8988T (cell line): ENCODE measurements around the gene FARS2.

Experiments used
- DNase-seq: peaks from one replicate; pipeline ENCODE4 v3.0.0; 2011

FARS2 gene

DNA sequence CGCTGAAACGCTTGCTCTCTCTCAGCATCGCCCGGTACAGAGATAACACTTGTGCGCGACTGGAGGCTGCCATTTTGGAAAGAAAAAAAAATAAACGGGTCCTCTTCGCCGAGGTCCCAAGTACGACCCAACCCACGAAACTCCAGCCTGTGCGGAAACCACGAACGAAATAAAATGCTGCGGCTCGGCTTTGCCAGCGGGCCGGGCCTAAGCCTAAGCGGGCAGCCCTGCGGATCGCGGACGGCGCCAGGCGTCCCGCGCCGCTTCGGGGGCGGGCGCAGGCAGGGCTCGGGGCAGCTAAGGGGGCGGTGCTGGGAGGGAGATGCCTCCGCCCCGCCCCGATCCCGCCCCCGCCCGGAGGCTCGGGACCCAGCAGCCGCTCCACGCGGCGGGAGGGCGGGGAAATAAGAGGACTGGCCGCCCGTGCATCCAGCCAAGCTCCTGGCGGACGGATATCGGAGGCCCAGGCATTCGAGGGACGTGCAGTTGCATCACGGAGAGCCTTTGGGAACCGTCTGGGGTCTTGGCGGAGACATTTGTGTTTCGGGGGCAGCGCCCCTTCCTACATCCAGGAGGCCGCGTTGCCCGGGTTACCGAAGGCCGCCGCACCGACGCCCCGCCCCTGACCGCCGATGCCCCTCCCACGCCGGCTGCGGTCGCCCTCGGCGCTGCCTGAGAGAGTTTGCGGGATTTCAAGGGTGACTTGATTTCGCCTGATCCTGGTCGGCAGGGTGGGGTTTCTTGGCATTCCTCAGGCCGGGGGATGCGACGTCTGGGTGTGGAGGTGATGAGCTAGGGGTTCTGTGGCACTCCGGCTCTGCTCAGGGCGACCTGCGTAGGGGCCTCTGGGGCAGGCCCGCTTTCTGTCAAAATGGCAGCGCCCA is at the start of gene FARS2, which contains the start of gene LYRM4:
TSS of gene FARS2 (plus strand) at position 853 of the 884 bp plus-strand sequence.
TSS of gene LYRM4 (minus strand) at position 290 of the 884 bp plus-strand sequence. CDS start at position 73, 217 bp downstream.
- peak; percentile 70 for DNase-seq

DNA sequence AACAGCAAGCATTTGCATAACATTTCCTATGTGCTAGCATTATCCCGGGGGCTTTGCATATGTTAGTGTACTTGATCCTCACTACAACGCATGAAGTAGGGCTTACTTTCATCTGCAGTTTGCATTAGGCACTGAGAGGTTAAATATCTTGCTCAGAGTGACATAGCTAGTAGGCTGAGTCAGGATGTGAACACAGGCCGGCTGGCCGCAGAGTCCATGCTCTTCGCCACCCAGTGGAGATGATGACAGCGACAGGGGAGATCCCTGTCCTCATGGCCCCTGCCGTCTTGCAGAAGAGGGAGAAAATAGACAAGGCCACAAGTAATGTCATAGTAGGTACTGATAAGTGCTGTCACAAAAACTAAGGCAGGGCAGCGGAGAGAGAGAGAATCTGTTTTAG is 47.5 kb upstream of the FARS2 start:
- no peak for DNase-seq

DNA sequence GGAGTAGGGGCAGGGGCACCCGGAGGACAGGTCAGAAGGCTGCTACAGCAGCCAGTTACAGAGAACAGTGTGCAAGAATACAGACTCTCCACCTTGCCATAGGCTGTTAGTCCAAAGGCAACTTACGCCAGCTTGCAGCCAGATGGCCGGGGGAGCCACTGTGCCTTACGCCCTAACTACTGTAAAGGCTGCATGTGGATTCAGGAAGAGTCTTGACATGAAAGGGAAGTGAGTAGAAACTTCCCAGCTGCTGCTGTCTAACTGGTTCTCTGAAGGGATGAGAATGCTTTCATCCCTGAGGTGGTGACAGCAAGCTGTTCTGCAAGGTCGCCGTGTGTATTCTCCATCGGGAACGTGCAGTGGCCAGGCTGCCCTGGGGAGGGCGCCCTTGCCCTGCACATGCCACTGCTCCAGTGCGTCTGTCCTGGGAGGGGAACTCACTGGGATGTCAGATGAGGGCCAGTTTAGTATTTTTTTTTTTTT is 46.7 kb upstream of the FARS2 start:
- no peak for DNase-seq

DNA sequence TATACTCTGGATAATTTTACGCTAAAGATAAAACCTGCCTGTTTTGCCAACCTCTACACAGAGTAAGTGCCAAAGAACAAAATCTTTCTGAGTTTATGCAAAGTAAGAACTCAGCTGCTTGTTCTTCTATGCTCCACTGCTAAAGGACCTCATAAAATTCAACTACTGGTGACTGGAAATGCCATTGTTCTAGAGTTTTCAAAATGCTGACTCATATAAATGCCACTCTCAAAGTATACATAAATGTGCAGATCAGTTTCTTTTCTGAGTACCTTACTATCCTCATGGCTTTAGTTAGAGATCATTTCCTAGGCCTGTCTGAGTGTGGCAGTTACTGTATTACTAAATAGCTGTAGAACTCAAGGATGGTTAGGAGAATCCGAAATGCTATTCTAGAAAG is 46.2 kb upstream of the FARS2 start:
- no peak for DNase-seq

DNA sequence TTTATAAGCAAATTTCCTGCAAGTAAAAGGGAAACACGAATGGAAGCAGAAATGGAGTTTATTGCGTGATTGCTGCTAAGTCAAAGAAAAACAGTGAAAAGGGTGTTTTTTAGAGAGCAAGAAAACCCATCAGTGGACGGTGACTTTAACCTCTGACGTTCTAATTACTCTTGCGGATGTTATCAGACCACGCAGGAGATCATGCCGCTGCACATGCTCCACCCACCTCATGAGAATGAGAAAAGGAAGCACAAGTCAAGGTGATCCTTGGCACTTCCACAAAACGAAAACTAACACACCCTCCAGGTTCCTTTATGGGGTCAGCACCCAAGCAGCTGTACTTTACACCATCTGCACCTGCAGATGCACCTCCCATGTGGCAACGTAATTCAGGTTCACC is 45.5 kb upstream of the FARS2 start:
- no peak for DNase-seq

DNA sequence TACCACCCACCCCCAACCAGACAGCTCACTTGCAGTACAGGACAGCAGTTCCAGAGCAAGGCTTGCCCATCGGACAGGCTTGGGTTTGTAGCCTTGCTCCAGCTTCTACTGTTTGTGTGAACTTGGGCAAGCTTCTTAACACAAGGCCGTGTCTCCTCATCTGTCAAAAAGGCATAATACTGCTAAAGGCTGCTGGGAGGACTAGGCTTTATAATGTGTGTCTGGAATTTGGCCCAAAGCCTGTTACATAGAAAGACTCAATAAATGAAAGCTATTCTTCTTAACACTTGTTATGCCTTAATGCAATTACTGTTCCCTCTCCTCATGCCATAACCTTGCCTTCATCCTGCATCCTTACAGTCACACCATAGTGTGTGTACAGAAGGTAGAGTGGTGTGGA is 44.0 kb upstream of the FARS2 start:
- DNase-seq: no peak

DNA sequence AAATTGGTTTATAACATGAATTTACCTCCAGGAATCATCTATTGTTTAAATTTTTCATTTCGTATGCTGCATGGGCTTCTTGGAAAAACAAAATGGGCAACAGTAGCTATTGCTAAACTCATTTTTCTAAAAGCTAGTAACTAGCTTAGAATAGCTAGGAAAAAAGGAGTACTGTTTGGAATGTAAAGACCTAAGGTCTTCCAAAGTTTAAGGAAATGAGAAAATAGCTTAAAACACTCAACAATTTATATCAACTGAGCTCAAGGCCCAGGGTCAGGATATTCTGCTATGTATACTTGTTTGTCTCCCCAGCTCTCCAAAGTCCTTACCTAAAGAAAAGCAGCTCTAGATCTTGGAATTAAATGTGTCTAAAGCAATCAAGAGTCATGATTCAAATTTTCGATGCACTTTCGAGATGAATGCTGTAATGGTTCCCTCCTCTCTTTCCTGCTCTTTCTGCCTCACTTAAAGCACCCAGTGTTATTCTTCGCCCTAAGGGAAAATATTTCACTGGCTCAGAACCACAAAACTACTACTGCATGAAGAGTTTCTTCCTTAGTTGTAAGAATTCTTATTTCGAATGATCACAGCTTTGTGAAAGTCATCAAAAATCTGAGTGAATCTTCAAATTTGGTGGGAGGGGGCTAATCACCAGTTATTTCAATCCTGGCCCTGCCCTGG is 42.2 kb upstream of the FARS2 start:
- no peak for DNase-seq

DNA sequence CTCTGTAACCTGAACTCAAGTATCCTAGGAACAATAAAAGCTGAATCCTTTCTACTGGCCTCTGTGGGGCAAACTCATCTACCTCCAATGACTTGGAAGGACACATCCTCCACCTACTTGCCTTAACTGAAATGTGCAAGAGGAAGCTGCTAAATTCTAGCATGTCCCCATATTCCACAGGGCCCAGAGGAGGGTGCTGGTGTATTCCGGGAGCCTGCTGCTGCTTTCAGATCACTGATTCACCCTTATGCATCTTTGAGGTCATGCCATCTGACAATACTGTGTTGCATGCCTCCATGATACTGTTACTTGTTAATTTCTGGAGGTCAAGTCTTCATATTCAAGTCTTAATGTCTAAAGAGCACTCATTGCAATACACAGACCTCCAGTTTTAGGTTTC is 40.9 kb upstream of the FARS2 start:
- DNase-seq: no peak

DNA sequence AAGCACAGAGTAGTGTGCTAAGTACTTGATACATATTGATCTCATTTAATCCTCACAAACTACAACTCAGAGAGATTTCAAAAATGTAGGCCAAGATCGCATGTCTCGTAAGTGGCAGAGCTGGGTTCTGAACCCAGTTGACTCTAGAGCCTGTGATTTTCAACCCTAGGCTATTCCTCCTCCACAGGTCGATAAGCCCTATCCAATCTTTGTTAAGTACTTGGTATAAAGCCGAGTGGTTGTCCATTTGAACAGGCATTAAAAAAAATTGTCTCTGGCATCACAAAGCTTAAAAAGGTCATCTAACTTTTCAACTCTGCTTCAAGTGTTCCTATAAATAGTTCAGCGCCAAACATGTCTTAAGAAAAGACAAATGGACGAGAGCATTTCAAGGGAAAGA is 38.0 kb upstream of the FARS2 start:
- DNase-seq: no peak

DNA sequence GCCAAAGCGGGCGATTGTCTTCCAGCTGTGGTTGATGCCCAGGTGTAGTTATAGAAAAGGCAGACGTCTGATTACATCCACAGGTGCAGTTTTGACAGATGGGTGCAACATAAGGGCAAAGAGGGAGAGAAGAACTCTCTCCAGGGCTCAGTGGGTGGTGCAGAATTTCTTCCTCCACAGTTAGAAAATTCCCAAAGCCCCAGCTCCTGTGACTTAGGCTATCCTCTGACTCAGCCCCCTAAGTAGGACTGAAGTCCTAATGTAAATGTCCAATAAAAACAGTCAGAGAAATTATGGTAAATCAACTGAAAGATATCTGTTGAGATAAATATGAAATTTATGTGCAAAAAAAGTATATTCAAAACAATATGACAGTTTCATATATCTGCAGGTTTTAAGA is 32.0 kb upstream of the FARS2 start:
- no peak for DNase-seq

DNA sequence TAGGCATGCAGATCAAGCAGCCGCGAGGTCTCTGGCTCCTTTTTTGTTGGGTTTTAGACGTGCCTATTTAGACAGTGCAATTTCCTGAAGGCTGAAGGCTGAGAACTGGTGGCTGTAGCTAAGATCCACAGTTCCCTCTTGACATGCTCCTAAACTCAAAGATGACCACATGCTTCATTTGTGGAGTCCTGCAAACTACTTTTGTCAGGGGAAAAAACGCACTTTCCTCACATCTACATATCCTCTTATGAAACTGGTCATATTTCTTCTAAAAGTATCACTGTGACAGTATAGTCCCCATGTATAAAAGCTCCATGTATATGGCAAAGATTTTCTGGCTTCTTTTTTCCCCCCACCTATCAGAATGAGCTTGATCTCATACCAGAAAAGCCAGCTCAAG is 31.2 kb upstream of the FARS2 start:
- DNase-seq: no peak

DNA sequence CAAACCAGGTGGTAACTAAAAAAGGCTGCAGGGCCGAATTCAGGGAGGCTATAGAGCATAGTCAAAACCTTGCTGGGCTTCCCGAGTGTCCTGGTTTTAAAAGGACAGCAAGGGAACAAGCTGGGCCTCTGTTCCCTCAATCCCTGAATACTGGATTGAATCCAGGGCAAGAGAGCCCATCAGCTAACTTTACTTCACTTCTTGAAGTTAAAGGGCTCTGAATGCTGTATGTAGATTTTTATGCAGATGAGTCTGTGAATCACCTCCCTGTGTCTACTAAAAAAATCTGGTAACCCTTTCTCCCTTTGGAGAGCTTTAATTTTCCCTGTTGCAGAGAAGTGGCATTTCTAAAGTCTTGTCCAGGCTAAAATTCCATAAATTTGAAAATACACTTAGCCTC is 30.0 kb upstream of the FARS2 start:
- DNase-seq: no peak

DNA sequence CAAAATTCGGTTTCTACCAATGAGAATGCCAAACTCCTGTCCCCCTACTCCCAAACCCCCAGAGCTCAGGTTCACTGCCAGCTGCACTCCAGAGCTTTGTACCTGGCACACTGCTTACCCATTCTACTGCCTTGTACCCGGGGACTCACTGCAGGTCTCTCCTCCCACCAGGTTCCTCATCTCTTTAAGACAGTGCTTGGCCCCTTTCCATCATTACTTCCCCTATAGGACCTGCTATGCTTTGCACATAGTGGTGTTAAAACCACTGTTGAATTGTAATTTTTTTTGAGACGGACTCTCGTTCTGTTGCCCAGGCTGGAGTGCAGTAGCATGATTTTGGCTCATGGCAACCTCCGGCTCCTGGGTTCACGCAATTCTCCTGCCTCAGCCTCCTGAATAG is 26.4 kb upstream of the FARS2 start:
- DNase-seq: no peak

DNA sequence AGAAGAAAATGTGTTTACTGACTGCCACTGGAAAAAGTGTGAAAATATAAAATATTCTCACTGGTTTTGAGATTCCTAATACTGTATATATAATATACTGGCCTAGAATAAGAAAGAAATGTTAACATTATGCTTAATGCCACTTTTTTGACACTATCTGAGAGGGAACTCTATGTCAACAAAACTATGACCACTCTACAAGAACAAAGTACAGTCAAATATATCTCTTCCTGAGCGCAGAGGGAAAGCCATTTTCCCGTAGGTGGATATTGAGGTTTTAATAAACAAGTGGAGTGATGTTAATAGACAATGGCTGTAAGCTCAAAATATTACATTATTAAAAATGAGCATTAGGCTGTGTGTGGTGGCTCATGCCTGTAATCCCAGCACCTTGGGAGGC is 25.5 kb upstream of the FARS2 start:
- no peak for DNase-seq

DNA sequence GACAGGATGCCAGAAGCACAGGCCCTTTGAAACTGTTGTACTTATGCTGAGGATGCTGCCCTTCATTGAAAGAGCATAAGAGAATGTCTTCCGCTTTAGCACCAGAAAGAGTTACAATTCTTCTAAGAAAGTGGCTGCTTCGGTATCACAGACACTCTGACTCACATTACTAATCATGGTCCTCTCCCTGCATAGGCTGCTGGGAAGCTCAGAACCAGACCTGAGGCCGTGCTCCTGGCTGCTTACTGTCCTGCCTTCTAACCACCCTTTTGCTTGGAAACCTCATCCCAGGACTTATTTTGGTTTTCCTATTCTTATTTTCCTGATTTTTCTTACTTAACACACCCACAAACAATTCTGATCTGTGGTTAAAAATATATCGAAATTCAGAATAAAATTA is 23.5 kb upstream of the FARS2 start:
- no peak for DNase-seq

DNA sequence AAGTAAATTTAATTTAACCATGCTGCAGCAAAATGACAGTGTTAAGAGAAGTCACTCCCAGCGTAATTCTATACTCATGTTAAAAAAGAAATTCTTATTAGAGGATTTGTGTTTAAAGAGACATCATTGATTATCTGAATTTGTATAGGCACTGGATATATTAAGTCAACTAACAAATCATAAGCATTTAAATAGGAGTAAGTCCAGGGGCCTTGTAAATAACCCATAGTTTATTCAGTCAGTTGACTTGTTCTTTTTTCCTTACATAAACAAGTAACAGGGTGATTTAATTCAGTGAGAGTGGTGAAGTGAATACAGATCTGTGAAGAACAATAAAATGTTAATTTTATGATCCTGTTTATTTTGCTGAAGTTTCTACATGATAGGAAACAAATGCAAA is 23.0 kb upstream of the FARS2 start:
- no peak for DNase-seq

DNA sequence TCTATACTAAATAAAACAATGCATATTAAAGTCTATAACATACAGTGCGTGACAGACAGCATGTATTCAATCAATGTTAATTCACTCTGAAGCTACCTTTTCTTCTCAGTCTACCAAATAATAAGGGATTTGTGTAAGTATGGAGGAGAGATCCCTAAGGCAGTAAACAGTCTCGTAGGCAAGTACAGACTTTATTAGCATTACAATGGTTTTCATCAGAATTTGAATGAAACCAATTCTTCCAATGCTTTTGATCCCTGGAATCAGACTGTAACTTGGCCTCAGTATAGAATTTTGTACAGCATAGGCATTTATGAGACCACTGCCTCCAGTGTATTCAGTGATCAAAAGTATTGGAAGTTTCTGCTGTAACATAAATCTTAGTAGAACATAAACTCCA is 20.1 kb upstream of the FARS2 start:
- no peak for DNase-seq

DNA sequence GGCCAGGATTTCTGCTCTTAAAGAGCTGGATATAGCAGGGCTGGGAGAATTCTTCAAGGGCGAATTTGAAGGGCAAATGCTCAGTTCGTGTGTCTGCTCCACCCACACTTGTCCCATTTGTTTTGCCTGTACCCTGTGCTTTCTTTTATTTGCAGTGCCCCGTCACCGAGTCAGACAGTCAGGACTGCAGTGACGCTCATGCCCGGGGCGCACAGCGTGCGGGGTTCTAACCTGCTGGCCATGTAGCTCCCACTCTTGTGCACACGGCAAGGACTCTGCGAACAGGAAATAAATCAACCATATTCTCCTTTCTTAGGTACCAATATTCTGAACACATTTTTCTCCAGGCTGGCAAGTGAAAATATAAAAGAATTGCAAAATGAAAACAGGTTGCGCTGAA is 18.2 kb upstream of the FARS2 start:
- DNase-seq: no peak

DNA sequence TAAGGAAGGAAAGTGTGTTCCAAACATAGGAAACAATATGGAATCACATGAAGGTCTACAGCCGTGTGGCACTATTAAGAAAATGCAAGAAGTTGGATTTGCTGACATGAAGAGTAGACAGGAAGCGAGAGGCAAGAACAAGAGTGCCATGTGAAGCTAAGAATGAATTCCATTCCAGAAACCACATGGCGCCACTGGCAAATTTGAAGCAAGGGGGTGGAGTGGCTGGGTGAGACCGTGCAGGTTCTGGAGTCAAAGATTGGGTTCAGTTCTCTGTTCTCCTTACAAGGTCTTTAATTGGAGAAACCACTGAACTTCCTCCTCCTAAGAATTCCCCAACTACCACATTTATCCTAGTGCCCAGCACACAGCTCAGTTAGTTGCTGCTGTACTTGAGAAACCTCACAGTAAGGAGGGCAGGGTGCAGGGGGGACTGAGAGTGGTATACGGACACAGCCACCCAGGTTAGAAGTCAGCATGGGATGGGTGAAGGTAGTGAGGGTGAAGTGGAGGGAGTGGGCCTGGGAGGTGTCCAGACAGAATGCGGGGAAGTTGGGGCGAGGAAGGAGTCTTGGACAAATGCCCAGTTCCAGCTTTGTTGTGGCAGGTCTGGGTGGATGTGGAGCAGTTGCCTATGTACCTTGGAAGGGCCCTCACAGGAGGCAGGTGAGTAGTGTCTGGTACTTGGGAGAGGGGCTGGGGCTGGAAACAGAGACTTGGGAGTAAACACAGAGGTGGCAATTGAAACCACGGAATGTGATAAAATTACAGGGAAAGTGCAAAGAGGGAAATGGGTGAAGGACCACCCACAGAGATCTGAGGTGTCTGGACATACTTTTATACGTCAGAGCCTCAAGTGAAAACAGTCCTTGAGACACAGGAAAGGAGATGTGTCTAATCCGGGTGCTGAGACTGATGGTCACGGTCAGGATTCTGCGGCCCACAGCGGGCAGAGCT is 14.9 kb upstream of the FARS2 start:
- DNase-seq: no peak

DNA sequence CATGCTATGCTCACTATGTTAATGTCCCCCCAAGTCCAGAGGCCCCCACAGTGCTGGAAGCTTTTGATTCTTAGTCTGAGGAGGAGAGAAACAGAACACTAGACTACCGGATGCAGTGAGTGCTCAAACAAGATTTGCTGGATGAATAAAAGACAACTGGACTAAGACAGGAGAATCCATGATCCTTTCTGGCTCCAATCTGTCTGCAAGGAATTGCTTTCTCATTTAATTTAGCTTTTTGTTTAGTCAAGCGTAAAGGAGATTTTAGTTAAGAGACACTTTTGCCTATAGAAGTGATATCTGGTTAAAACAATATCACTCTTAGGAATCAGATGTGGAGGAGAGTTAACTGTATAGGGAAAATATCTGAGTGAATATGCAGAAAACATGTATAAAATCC is 14.1 kb upstream of the FARS2 start:
- DNase-seq: no peak

DNA sequence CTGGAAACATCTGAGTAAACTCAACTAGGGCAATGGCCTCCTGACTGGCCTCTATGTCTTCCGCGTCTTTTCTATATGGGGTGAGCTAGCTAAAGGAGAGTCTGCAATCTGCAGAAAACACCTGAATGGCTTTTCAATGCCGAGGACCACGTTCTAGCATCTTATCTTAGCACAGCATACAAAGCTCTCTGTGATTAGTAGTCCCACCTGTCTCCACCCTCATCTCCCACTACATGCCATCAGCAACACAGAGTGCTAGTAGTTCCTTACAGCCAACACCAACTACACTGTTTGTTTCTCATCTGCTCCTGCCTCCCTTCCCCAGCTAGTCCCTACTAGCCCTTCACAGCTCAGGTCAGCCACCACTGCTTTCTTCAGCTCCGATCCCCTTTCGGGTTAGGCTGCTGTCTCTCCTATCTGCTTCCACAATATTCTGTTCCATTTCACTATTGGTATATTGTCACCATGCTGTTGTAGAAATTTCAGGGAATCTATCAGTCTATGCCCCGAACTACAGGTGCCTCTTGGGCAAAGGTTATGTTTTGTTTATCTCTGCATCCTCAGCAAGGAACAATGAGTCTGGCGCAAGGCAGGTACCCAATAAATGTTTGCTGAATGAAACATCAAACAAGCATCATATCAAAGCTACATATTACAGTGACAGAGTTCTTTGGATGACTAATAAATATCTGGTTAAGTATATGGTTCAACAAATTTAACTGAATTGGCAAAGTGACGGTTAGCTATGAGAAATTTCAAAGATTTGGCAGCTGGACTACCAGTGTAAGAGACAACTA is 12.8 kb upstream of the FARS2 start:
- DNase-seq: no peak

DNA sequence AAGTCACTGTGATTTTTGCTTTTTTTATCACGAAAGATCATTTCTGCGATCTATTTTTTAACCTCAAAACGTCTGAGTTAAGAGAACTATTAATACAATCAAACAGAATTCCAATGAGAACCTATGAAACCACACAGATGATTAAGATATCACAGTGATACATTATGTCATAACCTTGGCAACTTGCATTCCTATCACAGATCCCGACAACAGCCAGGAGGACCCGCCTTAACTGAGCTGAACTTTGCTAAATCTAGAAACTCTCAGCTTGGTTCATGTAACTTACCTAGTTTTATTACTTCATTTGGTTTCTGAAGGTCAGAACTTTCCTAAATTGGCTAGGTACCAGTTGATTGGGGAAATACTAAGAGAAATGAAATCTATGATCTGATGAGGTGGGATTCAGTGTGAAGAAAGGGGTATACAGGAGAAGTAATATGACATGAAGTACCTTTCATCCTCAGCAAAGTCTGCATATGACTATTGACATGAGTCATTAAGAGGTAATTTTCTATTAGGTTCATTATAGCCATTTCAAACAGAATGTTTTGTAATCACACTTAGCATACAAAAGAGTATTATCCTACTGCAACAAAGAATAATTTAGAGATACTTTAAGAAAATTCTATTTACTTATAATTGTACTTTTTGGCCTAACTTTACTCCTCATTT is 11.7 kb upstream of the FARS2 start:
- DNase-seq: no peak
